Activated naive CD4-positive, alpha-beta T cell treated with anti-CD3 and anti-CD28 coated beads, Interleukin-2, amount 50 U/mL, for 72 hours (primary cell): Measurements from ENCODE around the gene ZNF763. TPM values are rescaled to one million over a fixed set of nuclear protein-coding genes. Genes with fewer than 3 reads are reported as not detected.
A peak's percentile ranks its signal among the peaks of the same experiment; 100 is the strongest.
"Not testable (repeated sequence)": the region's sequence is repeated elsewhere in the genome, so short reads cannot be mapped to it uniquely, and the experiment has no call there.

Source experiments
- ATAC-seq, 2 donors: fragments of 150-1000 bp; cut with Tn5 transposase; 2 replicates each; pipeline ENCODE4 v1.10.0; 2021; ENCODE audit warnings: mild to moderate bottlenecking in 2 of 2, moderate library complexity in 2 of 2
- DNase-seq, 2 donors: peaks; one replicate each; pipeline ENCODE4 v3.0.0; 2021 to 2022; ENCODE audit warnings: low spot score in 2 of 2
- H3K27ac Mint-ChIP-seq, 2 donors: one replicate each; pipeline ENCODE4 v1.8.0; 2022; ENCODE audit warnings: mild to moderate bottlenecking in 2 of 2, mixed read lengths in 2 of 2
- H3K36me3 Mint-ChIP-seq, 2 donors: one replicate each; pipeline ENCODE4 v1.8.0; 2022; ENCODE audit warnings: mixed read lengths in 2 of 2
- H3K9me3 Mint-ChIP-seq, 2 donors: one replicate each; pipeline ENCODE4 v1.8.0; 2022; ENCODE audit warnings: mixed read lengths in 2 of 2
- total RNA-seq, 2 donors: library from RNA; stranded (reverse); gene quantifications; one replicate each; pipeline ENCODE4 v1.2.3, GENCODE V29; 2022

The ZNF763 gene
- total RNA-seq, 2 donors from 2014 or later: 0.82 to 1.0 TPM

- ATAC-seq, DNase-seq: not testable (repeated sequence)
- H3K9me3 Mint-ChIP-seq: peaks cover 52 to 68% of the 10 kb centered on the region in 2 donors
- peaks cover 86 to 91% of the 10 kb centered on the region in 2 donors for H3K36me3 Mint-ChIP-seq
- peak overlapping the region in 1 of 2 donors; percentile 77 for H3K27ac Mint-ChIP-seq
Measured at GRCh38 chr19:11949614-11950080, 15.2 kb upstream of the ZNF763 start.

- peaks cover 47 to 63% of the 10 kb centered on the region in 2 donors for H3K9me3 Mint-ChIP-seq
Measured at GRCh38 chr19:11950312-11950711, 14.5 kb upstream of the ZNF763 start.

GRCh38 chr19:11963566-11964355 is 1.1 kb upstream of the ZNF763 start:
- peak; percentile 41 to 58 for ATAC-seq

More at GRCh38 chr19:11950312-11950711, 14.5 kb upstream of the ZNF763 start:
- Mint-ChIP-seq H3K36me3 (peaks cover 79 to 91% of the 10 kb centered on the region in 2 donors), H3K27ac (no peak overlapping the region)
- ATAC-seq (no peak), DNase-seq (no peak)

GRCh38 chr19:11964496-11964857 is 363 bp upstream of the ZNF763 start:
- ATAC-seq (peak in 1 of 2 donors; percentile 55), DNase-seq (peak in 1 of 2 donors; percentile 10)
- H3K27ac Mint-ChIP-seq: peak overlapping the region; percentile 25 to 47
- H3K9me3 Mint-ChIP-seq: peaks cover 0 to 12% of the 10 kb centered on the region in 2 donors
- peaks cover 0 to 16% of the 10 kb centered on the region in 2 donors for H3K36me3 Mint-ChIP-seq

More at GRCh38 chr19:11963566-11964355, 1.1 kb upstream of the ZNF763 start:
- peaks cover 0 to 19% of the 10 kb centered on the region in 2 donors for H3K36me3 Mint-ChIP-seq
- peak overlapping the region in 1 of 2 donors; percentile 25 for H3K27ac Mint-ChIP-seq
- peak; percentile 67 to 77 for DNase-seq
- peaks cover 0 to 12% of the 10 kb centered on the region in 2 donors for H3K9me3 Mint-ChIP-seq

- H3K27ac Mint-ChIP-seq: no peak overlapping the region
- peaks cover 4 to 19% of the 10 kb centered on the region in 2 donors for H3K9me3 Mint-ChIP-seq
- no peak for DNase-seq
- H3K36me3 Mint-ChIP-seq: peaks cover 10 to 23% of the 10 kb centered on the region in 2 donors
- no peak for ATAC-seq
Measured at GRCh38 chr19:11970174-11970573, 5.3 kb downstream of the ZNF763 start.

- DNase-seq (no peak), ATAC-seq (no peak)
- peaks cover 17 to 22% of the 10 kb centered on the region in 2 donors for H3K36me3 Mint-ChIP-seq
- H3K9me3 Mint-ChIP-seq: peaks cover 9 to 18% of the 10 kb centered on the region in 2 donors
- no peak overlapping the region for H3K27ac Mint-ChIP-seq
Measured at GRCh38 chr19:11971041-11971440, 6.2 kb downstream of the ZNF763 start.

GRCh38 chr19:11973019-11973810 is 8.4 kb downstream of the ZNF763 start:
- DNase-seq: no peak
- no peak overlapping the region for H3K27ac Mint-ChIP-seq
- H3K9me3 Mint-ChIP-seq: peaks cover 20 to 30% of the 10 kb centered on the region in 2 donors
- ATAC-seq: no peak
- H3K36me3 Mint-ChIP-seq: peaks cover 34 to 36% of the 10 kb centered on the region in 2 donors

- peaks cover 51 to 56% of the 10 kb centered on the region in 2 donors for H3K9me3 Mint-ChIP-seq
- peaks cover 51 to 71% of the 10 kb centered on the region in 2 donors for H3K36me3 Mint-ChIP-seq
Measured at GRCh38 chr19:11978492-11979100, 13.8 kb downstream of the ZNF763 start.

GRCh38 chr19:11979527-11979926 is 14.7 kb downstream of the ZNF763 start:
- Mint-ChIP-seq H3K9me3 (peaks cover 51 to 52% of the 10 kb centered on the region in 2 donors), H3K27ac (no peak overlapping the region), H3K36me3 (peaks cover 51 to 66% of the 10 kb centered on the region in 2 donors)
- DNase-seq (no peak), ATAC-seq (no peak)

More at GRCh38 chr19:11978492-11979100, 13.8 kb downstream of the ZNF763 start:
- no peak overlapping the region for H3K27ac Mint-ChIP-seq
- ATAC-seq: no peak
- DNase-seq: no peak

- H3K9me3 Mint-ChIP-seq: peaks cover 35 to 48% of the 10 kb centered on the region in 2 donors
Measured at GRCh38 chr19:11982526-11982925, 17.7 kb downstream of the ZNF763 start.

GRCh38 chr19:11984986-11985385 is 20.1 kb downstream of the ZNF763 start:
- Mint-ChIP-seq H3K9me3 (peaks cover 13 to 27% of the 10 kb centered on the region in 2 donors), H3K36me3 (peaks cover 10 to 32% of the 10 kb centered on the region in 2 donors), H3K27ac (no peak overlapping the region)
- ATAC-seq (no peak), DNase-seq (no peak)

More at GRCh38 chr19:11982526-11982925, 17.7 kb downstream of the ZNF763 start:
- DNase-seq (no peak), ATAC-seq (no peak)
- Mint-ChIP-seq H3K27ac (no peak overlapping the region), H3K36me3 (peaks cover 28 to 54% of the 10 kb centered on the region in 2 donors)

GRCh38 chr19:11986754-11987153 is 21.9 kb downstream of the ZNF763 start:
- peaks cover 17 to 18% of the 10 kb centered on the region in 2 donors for H3K36me3 Mint-ChIP-seq
- DNase-seq (no peak), ATAC-seq (no peak)
- no peak overlapping the region for H3K27ac Mint-ChIP-seq
- peaks cover 3 to 18% of the 10 kb centered on the region in 2 donors for H3K9me3 Mint-ChIP-seq

GRCh38 chr19:11987405-11988281 is 22.8 kb downstream of the ZNF763 start:
- peak overlapping the region; percentile 99 for H3K27ac Mint-ChIP-seq
- DNase-seq (peak; percentile 89 to 91), ATAC-seq (peak; percentile 90 to 95)
- peaks cover 16 to 17% of the 10 kb centered on the region in 2 donors for H3K36me3 Mint-ChIP-seq
- H3K9me3 Mint-ChIP-seq: peaks cover 2 to 16% of the 10 kb centered on the region in 2 donors

- DNase-seq: no peak
- peaks cover 13 to 17% of the 10 kb centered on the region in 2 donors for H3K36me3 Mint-ChIP-seq
- H3K9me3 Mint-ChIP-seq: peaks cover 0 to 12% of the 10 kb centered on the region in 2 donors
- H3K27ac Mint-ChIP-seq: peak overlapping the region; percentile 99
- ATAC-seq: no peak
Measured at GRCh38 chr19:11989112-11989456, 24.2 kb downstream of the ZNF763 start.

GRCh38 chr19:11991921-11992320 is 27.1 kb downstream of the ZNF763 start:
- H3K36me3 Mint-ChIP-seq: peaks cover 17 to 18% of the 10 kb centered on the region in 2 donors
- not testable (repeated sequence) for ATAC-seq, DNase-seq, H3K9me3 Mint-ChIP-seq, H3K27ac Mint-ChIP-seq
